Stomach (tissue), 4 donors: ENCODE measurements around the gene GRB2.

Experiments used
- CTCF ChIP-seq, 7 experiments: fragments of 450-650 bp in 4 of 7; fragments of 200-600 bp in 3 of 7; sonication (generic) in 3 of 7; IDR thresholded peaks; one replicate each; pipeline ENCODE4 v1.5.1; 2016 to 2019; ENCODE audit warnings: antibody characterized with exemption in 7 of 7, control low read depth in 2 of 7, mild to moderate bottlenecking in 1 of 7
- EP300 ChIP-seq: sonication (generic); formaldehyde crosslinking; IDR thresholded peaks from one replicate; pipeline ENCODE4 v1.6.1; 2017; ENCODE audit warnings: antibody characterized with exemption
- POLR2A ChIP-seq, 4 donors: fragments of 450-650 bp; IDR thresholded peaks; one replicate each; pipeline ENCODE4 v1.6.1; 2016; ENCODE audit warnings: antibody characterized with exemption in 4 of 4, control low read depth in 2 of 4, mild to moderate bottlenecking in 1 of 4, moderate library complexity in 1 of 4
- POLR2AphosphoS5 ChIP-seq, 3 donors: sonication (generic); formaldehyde crosslinking; IDR thresholded peaks; one replicate each; pipeline ENCODE4 v1.6.1; 2016; ENCODE audit warnings: antibody characterized with exemption in 3 of 3

GRCh38 chr17:75326226-75326848 lies 79.1 kb downstream of the GRB2 start:
- TF ChIP-seq EP300 (no peak), POLR2A (IDR thresholded peaks at IDR 0.05) (no peak), CTCF (IDR thresholded peaks at IDR 0.05) (no peak), POLR2AphosphoS5 (IDR thresholded peaks at IDR 0.05) (no peak)
